DOHH2 (cell line): ENCODE data around the gene ZFYVE19.

ENCODE experiments used
- H3F3A ChIP-seq: fragments of 200-600 bp; sonication (generic), shearing (Covaris generic); 2 replicates; pipeline ENCODE4 v1.6.0; 2016; ENCODE audit warnings: antibody characterized with exemption, mild to moderate bottlenecking; ENCODE audit not compliant: control insufficient read depth, insufficient read depth
- H3K27ac ChIP-seq: fragments of 200-600 bp; sonication (generic); 2 replicates; pipeline ENCODE4 v1.5.1; 2014; ENCODE audit warnings: low read depth, mild to moderate bottlenecking, low read length, moderate library complexity
- H3K27me3 ChIP-seq: fragments of 200-600 bp; sonication (generic); 2 replicates; pipeline ENCODE4 v1.6.1; 2014; ENCODE audit warnings: mild to moderate bottlenecking, low read length, mixed read lengths; ENCODE audit not compliant: control insufficient read depth
- H3K36me3 ChIP-seq: fragments of 200-600 bp; sonication (generic); 2 replicates; pipeline ENCODE4 v1.6.1; 2014; ENCODE audit warnings: mild to moderate bottlenecking, low read length, moderate library complexity, mixed read lengths; ENCODE audit not compliant: control insufficient read depth
- H3K4me1 ChIP-seq: fragments of 200-600 bp; sonication (generic); 2 replicates; pipeline ENCODE4 v1.6.1; 2014; ENCODE audit warnings: mild to moderate bottlenecking, low read length, mixed read lengths; ENCODE audit not compliant: control insufficient read depth
- H3K4me2 ChIP-seq: fragments of 200-600 bp; sonication (generic); 2 replicates; pipeline ENCODE4 v1.6.0; 2014; ENCODE audit warnings: mild to moderate bottlenecking, low read length, moderate library complexity
- H3K4me3 ChIP-seq: fragments of 200-600 bp; sonication (generic); 2 replicates; pipeline ENCODE4 v1.5.1; 2014; ENCODE audit warnings: mild to moderate bottlenecking, low read length, mixed read lengths
- H3K79me2 ChIP-seq: fragments of 200-600 bp; sonication (generic); 2 replicates; pipeline ENCODE4 v1.6.1; 2014; ENCODE audit warnings: mild to moderate bottlenecking, low read length, mixed read lengths; ENCODE audit not compliant: control insufficient read depth
- H3K9me2 ChIP-seq: fragments of 200-600 bp; sonication (generic); replicated peaks from 2 replicates; pipeline ENCODE4 v1.6.1; 2014; ENCODE audit warnings: mild to moderate bottlenecking, low read length, mixed read lengths; ENCODE audit not compliant: control insufficient read depth
- H3K9me3 ChIP-seq: fragments of 200-600 bp; sonication (generic); 2 replicates; pipeline ENCODE4 v1.6.1; 2014; ENCODE audit warnings: antibody characterized with exemption, low read length, mixed read lengths; ENCODE audit not compliant: control insufficient read depth, insufficient read depth
- H4K20me1 ChIP-seq: fragments of 200-600 bp; sonication (generic); 2 replicates; pipeline ENCODE4 v1.6.0; 2014; ENCODE audit warnings: low read depth, mild to moderate bottlenecking, antibody characterized with exemption, low read length, moderate library complexity; ENCODE audit not compliant: control insufficient read depth, insufficient read depth
- CTCF ChIP-seq: fragments of 200-600 bp; sonication (generic); IDR thresholded peaks from one replicate; pipeline ENCODE4 v1.5.1; 2014; ENCODE audit warnings: antibody characterized with exemption, mild to moderate bottlenecking, low read depth, low read length; ENCODE audit not compliant: poor library complexity, severe bottlenecking
- EZH2phosphoT487 ChIP-seq: fragments of 200-600 bp; sonication (generic); IDR thresholded peaks from 2 replicates; pipeline ENCODE4 v1.6.1; 2017; ENCODE audit warnings: borderline replicate concordance, mild to moderate bottlenecking, antibody characterized with exemption, low read length, moderate library complexity, mixed read lengths

ZFYVE19 gene

GRCh38 chr15:40799523-40799922 lies 7.4 kb upstream of the ZFYVE19 start:
- H3K9me2 ChIP-seq: no peaks in the 10 kb centered on the region
- H3K9me3 ChIP-seq: no peaks in the 10 kb centered on the region
- H3K79me2 ChIP-seq: peaks cover 27% of the 10 kb centered on the region
- no peaks in the 10 kb centered on the region for H4K20me1 ChIP-seq
- H3K27me3 ChIP-seq: no peaks in the 10 kb centered on the region
- H3K27ac ChIP-seq: no peak overlapping the region
- H3K36me3 ChIP-seq: no peaks in the 10 kb centered on the region; the same call in 1 of the 2 replicates
- 0 out of 2 replicates have a peak, but pooled peaks cover 3% of the 10 kb centered on the region for H3F3A ChIP-seq
- TF ChIP-seq EZH2phosphoT487 (no peak), CTCF (no peak)
- H3K4me1 ChIP-seq: no peaks in the 10 kb centered on the region
- no peak overlapping the region for H3K4me2 ChIP-seq
- H3K4me3 ChIP-seq: no peak overlapping the region

- Histone ChIP-seq H4K20me1 (no peaks in the 10 kb centered on the region), H3K4me2 (no peak overlapping the region), H3K4me1 (peaks cover 14% of the 10 kb centered on the region), H3K27ac (no peak overlapping the region), H3K9me3 (no peaks in the 10 kb centered on the region), H3K79me2 (peaks cover 37% of the 10 kb centered on the region), H3K4me3 (no peak overlapping the region), H3K9me2 (no peaks in the 10 kb centered on the region), H3K27me3 (no peaks in the 10 kb centered on the region), H3F3A (0 out of 2 replicates have a peak, but pooled peaks cover 1% of the 10 kb centered on the region), H3K36me3 (peaks cover 3% of the 10 kb centered on the region)
- no peak for TF ChIP-seq EZH2phosphoT487
- no peak for TF ChIP-seq CTCF
Measured at GRCh38 chr15:40803076-40803475, 3.8 kb upstream of the ZFYVE19 start.

- Histone ChIP-seq H3K9me2 (no peaks in the 10 kb centered on the region), H3K27me3 (no peaks in the 10 kb centered on the region), H3K4me2 (no peak overlapping the region), H3K36me3 (peaks cover 3% of the 10 kb centered on the region), H3K9me3 (no peaks in the 10 kb centered on the region), H3K27ac (no peak overlapping the region), H3K4me1 (peaks cover 20% of the 10 kb centered on the region), H4K20me1 (no peaks in the 10 kb centered on the region), H3K79me2 (peaks cover 39% of the 10 kb centered on the region), H3K4me3 (no peak overlapping the region), H3F3A (no peaks in the 10 kb centered on the region)
- TF ChIP-seq EZH2phosphoT487: no peak
- TF ChIP-seq CTCF: no peak
Measured at GRCh38 chr15:40803688-40804087, 3.2 kb upstream of the ZFYVE19 start.
